CD4-positive, CD25-positive, alpha-beta regulatory T cell (primary cell): ENCODE results near the gene AAK1. TPM values are rescaled to one million over a fixed set of nuclear protein-coding genes. Genes with fewer than 3 reads are reported as not detected.
A peak's percentile ranks its signal among the peaks of the same experiment; 100 is the strongest.
"Not testable (repeated sequence)": the region's sequence is repeated elsewhere in the genome, so short reads cannot be mapped to it uniquely, and the experiment has no call there.

Source experiments
- ATAC-seq, 2 donors: fragments of 150-1000 bp; cut with Tn5 transposase; one replicate each; pipeline ENCODE4 v1.10.0; 2021; ENCODE audit warnings: low read depth in 2 of 2, moderate number of reproducible peaks in 2 of 2, moderate library complexity in 1 of 2
- DNase-seq, 3 donors: peaks; one replicate each; pipeline versions ENCODE4 v3.0.0 to v3.0.0-alpha.2; 2012 to 2022; ENCODE audit warnings: mixed read lengths in 1 of 3
- H3K27ac ChIP-seq: one replicate; pipeline ENCODE4 v1.7.0; 2013; ENCODE audit warnings: mild to moderate bottlenecking, low read length; ENCODE audit not compliant: insufficient read depth, poor library complexity, severe bottlenecking
- H3K27me3 ChIP-seq: one replicate; pipeline ENCODE4 v1.7.0; 2013; ENCODE audit warnings: low read length; ENCODE audit not compliant: control insufficient read depth, insufficient read depth
- H3K36me3 ChIP-seq: one replicate; pipeline ENCODE4 v1.7.0; 2013; ENCODE audit warnings: mild to moderate bottlenecking, low read length, moderate library complexity; ENCODE audit not compliant: control insufficient read depth, insufficient read depth
- H3K4me1 ChIP-seq: 2 replicates; pipeline ENCODE4 v1.7.0; 2013; ENCODE audit warnings: mild to moderate bottlenecking, low read length; ENCODE audit not compliant: insufficient read depth, control insufficient read depth, poor library complexity, severe bottlenecking
- H3K4me3 ChIP-seq: one replicate; pipeline ENCODE4 v1.7.0; 2013; ENCODE audit warnings: low read depth, mild to moderate bottlenecking, low read length, moderate library complexity
- H3K9me3 ChIP-seq, 2 experiments: 1 replicate in 1 of 2; 2 replicates in 1 of 2; pipeline ENCODE4 v1.7.0; 2013; ENCODE audit warnings: low read length in 2 of 2, mild to moderate bottlenecking in 1 of 2, moderate library complexity in 1 of 2; ENCODE audit not compliant: control insufficient read depth in 2 of 2
- H3K27ac Mint-ChIP-seq, 3 donors: one replicate each; pipeline ENCODE4 v1.8.0; 2020 to 2022; ENCODE audit warnings: mild to moderate bottlenecking in 3 of 3, mixed read lengths in 3 of 3, moderate library complexity in 2 of 3
- H3K27me3 Mint-ChIP-seq: one replicate; pipeline ENCODE4 v1.8.0; 2022; ENCODE audit warnings: mild to moderate bottlenecking, mixed read lengths
- H3K36me3 Mint-ChIP-seq: one replicate; pipeline ENCODE4 v1.8.0; 2020; ENCODE audit warnings: mixed read lengths
- H3K4me1 Mint-ChIP-seq, 4 donors: one replicate each; pipeline ENCODE4 v1.8.0; 2020 to 2022; ENCODE audit warnings: mixed read lengths in 4 of 4, mild to moderate bottlenecking in 1 of 4
- H3K4me3 Mint-ChIP-seq, 4 donors: one replicate each; pipeline ENCODE4 v1.8.0; 2020 to 2022; ENCODE audit warnings: mild to moderate bottlenecking in 4 of 4, mixed read lengths in 4 of 4, moderate library complexity in 3 of 4
- H3K9me3 Mint-ChIP-seq, 7 donors: one replicate each; pipeline ENCODE4 v1.8.0; 2020 to 2022; ENCODE audit warnings: mixed read lengths in 7 of 7, mild to moderate bottlenecking in 3 of 7, moderate library complexity in 2 of 7
- polyA plus RNA-seq, 4 donors: library from polyadenylated mRNA; unstranded; fragments of 300-500 nt; fragmentation: Illumina TruSeq; gene quantifications; one replicate each; pipeline ENCODE4 v1.2.3, GENCODE V29; 2021
- total RNA-seq: library from RNA; stranded (reverse); gene quantifications from one replicate; pipeline ENCODE4 v1.2.3, GENCODE V29; 2022

The AAK1 gene
- total and polyA plus RNA-seq, 5 donors from 2014 or later: 70.7 to 258 (median 73.7) TPM

- Mint-ChIP-seq H3K4me3 (peak overlapping the region in 2 of 4 donors; percentile 36 to 74), H3K9me3 (no peaks in the 10 kb centered on the region), H3K4me1 (peaks cover 16 to 59% (median 32%) of the 10 kb centered on the region in 4 donors), H3K27me3 (no peaks in the 10 kb centered on the region), H3K36me3 (no peaks in the 10 kb centered on the region), H3K27ac (peak overlapping the region; percentile 77 to 84 (median 79))
- no peak overlapping the region for H3K27ac ChIP-seq
- peaks cover 24% of the 10 kb centered on the region for H3K4me1 ChIP-seq
- DNase-seq (peak in 1 of 3 donors; percentile 33), ATAC-seq (no peak)
- H3K36me3 ChIP-seq: no peaks in the 10 kb centered on the region
- peak overlapping the region; percentile 38 for H3K4me3 ChIP-seq
- H3K27me3 ChIP-seq: no peaks in the 10 kb centered on the region
- H3K9me3 ChIP-seq: no peaks in the 10 kb centered on the region
These were observed 39.8 kb upstream of the AAK1 start for GRCh38 chr2:69683170-69683971.

DNA sequence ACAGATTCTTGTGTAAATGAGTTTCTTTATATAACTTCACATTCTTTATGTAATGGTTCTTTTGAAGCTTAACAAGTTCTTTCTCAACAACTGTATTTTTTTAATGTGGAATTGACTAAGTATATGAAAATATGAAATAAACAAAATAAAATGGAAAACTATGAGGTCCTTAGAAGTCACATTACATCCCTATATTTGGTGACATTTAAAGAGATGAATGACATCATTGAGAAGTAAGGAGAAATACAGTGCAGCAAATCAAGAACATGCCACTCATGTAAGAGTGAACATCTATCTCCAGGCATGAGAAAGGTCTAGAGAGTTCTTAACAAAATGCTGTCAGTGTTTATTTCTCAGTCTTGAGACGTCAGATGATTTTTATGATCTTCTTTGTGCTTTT lies 39.0 kb upstream of the AAK1 start:
- no peaks in the 10 kb centered on the region for H3K36me3 ChIP-seq
- no peak overlapping the region for H3K4me3 Mint-ChIP-seq
- H3K9me3 ChIP-seq: no peaks in the 10 kb centered on the region
- no peaks in the 10 kb centered on the region for H3K27me3 Mint-ChIP-seq
- no peak overlapping the region for H3K4me3 ChIP-seq
- H3K27ac ChIP-seq: no peak overlapping the region
- H3K27me3 ChIP-seq: no peaks in the 10 kb centered on the region
- ATAC-seq: no peak
- H3K4me1 Mint-ChIP-seq: peaks cover 23 to 58% (median 34%) of the 10 kb centered on the region in 4 donors
- H3K36me3 Mint-ChIP-seq: no peaks in the 10 kb centered on the region
- no peak overlapping the region for H3K27ac Mint-ChIP-seq
- peaks cover 24% of the 10 kb centered on the region for H3K4me1 ChIP-seq
- no peaks in the 10 kb centered on the region for H3K9me3 Mint-ChIP-seq
- DNase-seq: no peak

GRCh38 chr2:69680001-69680675 lies 36.6 kb upstream of the AAK1 start:
- no peaks in the 10 kb centered on the region for H3K27me3 Mint-ChIP-seq
- H3K4me3 Mint-ChIP-seq: peak overlapping the region in 1 of 4 donors; percentile 6
- Histone ChIP-seq H3K36me3 (no peaks in the 10 kb centered on the region), H3K4me1 (peaks cover 20% of the 10 kb centered on the region), H3K4me3 (no peak overlapping the region), H3K9me3 (no peaks in the 10 kb centered on the region), H3K27me3 (no peaks in the 10 kb centered on the region), H3K27ac (no peak overlapping the region)
- no peak overlapping the region for H3K27ac Mint-ChIP-seq
- ATAC-seq (no peak), DNase-seq (no peak)
- no peaks in the 10 kb centered on the region for H3K36me3 Mint-ChIP-seq
- peaks cover 18 to 51% (median 34%) of the 10 kb centered on the region in 4 donors for H3K4me1 Mint-ChIP-seq
- no peaks in the 10 kb centered on the region for H3K9me3 Mint-ChIP-seq

GRCh38 chr2:69677914-69678313 lies 34.4 kb upstream of the AAK1 start:
- Mint-ChIP-seq H3K9me3 (peaks cover 0 to under 1% (median 0%) of the 10 kb centered on the region in 7 donors), H3K36me3 (no peaks in the 10 kb centered on the region), H3K4me1 (peaks cover 7 to 34% (median 17%) of the 10 kb centered on the region in 4 donors), H3K27ac (peak overlapping the region in 1 of 3 donors; percentile 36), H3K4me3 (peak overlapping the region in 3 of 4 donors; percentile 4 to 58 (median 44)), H3K27me3 (no peaks in the 10 kb centered on the region)
- no peaks in the 10 kb centered on the region for H3K9me3 ChIP-seq
- DNase-seq: peak in 1 of 3 donors; percentile 51
- H3K27ac ChIP-seq: no peak overlapping the region
- peak overlapping the region; percentile 22 for H3K4me3 ChIP-seq
- peaks cover 3% of the 10 kb centered on the region for H3K4me1 ChIP-seq
- ATAC-seq: no peak
- no peaks in the 10 kb centered on the region for H3K36me3 ChIP-seq
- no peaks in the 10 kb centered on the region for H3K27me3 ChIP-seq

DNA sequence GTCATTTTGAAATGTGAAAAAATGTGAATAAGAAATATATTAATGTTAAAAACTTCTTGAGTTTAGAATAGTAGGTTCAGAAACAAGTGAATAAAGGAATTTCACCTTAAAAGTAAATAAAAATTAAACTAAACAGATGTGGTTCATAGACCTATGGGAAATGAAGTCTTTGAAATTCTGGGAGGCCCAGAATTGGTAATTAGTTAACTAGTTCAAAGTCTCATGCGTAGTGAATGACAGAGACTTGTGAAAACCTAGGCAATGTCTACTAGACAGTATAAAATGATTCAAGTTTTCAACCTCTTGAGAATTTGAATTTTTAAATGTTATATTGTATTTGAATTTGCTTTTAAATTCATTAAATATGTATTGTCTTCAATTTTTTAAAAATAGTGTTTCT lies 32.6 kb upstream of the AAK1 start:
- no peaks in the 10 kb centered on the region for H3K36me3 Mint-ChIP-seq
- peaks cover 0 to 6% (median 0%) of the 10 kb centered on the region in 7 donors for H3K9me3 Mint-ChIP-seq
- Histone ChIP-seq H3K27me3 (no peaks in the 10 kb centered on the region), H3K9me3 (no peaks in the 10 kb centered on the region), H3K4me1 (no peaks in the 10 kb centered on the region), H3K4me3 (no peak overlapping the region), H3K27ac (no peak overlapping the region), H3K36me3 (no peaks in the 10 kb centered on the region)
- DNase-seq: no peak
- peaks cover 10 to 30% (median 18%) of the 10 kb centered on the region in 4 donors for H3K4me1 Mint-ChIP-seq
- no peak for ATAC-seq
- no peak overlapping the region for H3K4me3 Mint-ChIP-seq
- H3K27me3 Mint-ChIP-seq: no peaks in the 10 kb centered on the region
- H3K27ac Mint-ChIP-seq: no peak overlapping the region

DNA sequence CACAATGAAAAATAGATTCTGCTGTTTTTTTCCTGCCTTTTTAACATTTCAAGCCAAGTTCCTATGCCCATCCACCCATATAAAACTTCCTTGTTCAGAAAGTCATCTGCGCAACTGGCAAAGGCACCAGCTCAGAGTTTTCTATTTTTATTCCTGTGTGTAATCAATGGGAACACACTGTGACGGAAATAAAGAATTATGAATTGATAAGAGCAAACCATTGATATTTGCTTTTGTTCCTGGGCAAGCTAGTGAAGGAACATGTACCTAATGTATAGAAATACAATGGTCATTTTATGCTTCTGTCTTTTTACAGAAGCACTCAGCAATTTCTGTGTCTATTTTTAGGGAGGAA lies 30.8 kb upstream of the AAK1 start:
- Histone ChIP-seq H3K27ac (no peak overlapping the region), H3K27me3 (no peaks in the 10 kb centered on the region), H3K4me1 (no peaks in the 10 kb centered on the region), H3K9me3 (no peaks in the 10 kb centered on the region), H3K4me3 (no peak overlapping the region), H3K36me3 (no peaks in the 10 kb centered on the region)
- Mint-ChIP-seq H3K27me3 (no peaks in the 10 kb centered on the region), H3K4me3 (no peak overlapping the region), H3K27ac (peak overlapping the region; percentile 20 to 38 (median 36)), H3K9me3 (peaks cover 0 to 6% (median 0%) of the 10 kb centered on the region in 7 donors), H3K4me1 (peaks cover 10 to 24% (median 19%) of the 10 kb centered on the region in 4 donors), H3K36me3 (no peaks in the 10 kb centered on the region)
- ATAC-seq (no peak), DNase-seq (no peak)

- DNase-seq, H3K27me3 ChIP-seq, H3K27ac ChIP-seq, H3K9me3 Mint-ChIP-seq, H3K4me1 ChIP-seq, H3K4me3 ChIP-seq, H3K27me3 Mint-ChIP-seq, H3K4me3 Mint-ChIP-seq, H3K36me3 Mint-ChIP-seq, H3K36me3 ChIP-seq, ATAC-seq, H3K9me3 ChIP-seq: not testable (repeated sequence)
- Mint-ChIP-seq H3K27ac (peak overlapping the region in 1 of 3 donors; percentile 56), H3K4me1 (peaks cover 10 to 23% (median 18%) of the 10 kb centered on the region in 4 donors)
These were observed 29.6 kb upstream of the AAK1 start for GRCh38 chr2:69673098-69673497.
